Body of pancreas (tissue), 4 donors: Measurements from ENCODE around the gene ENPP6.

Experiments used
- POLR2A ChIP-seq, 3 donors: fragments of 450-650 bp; IDR thresholded peaks; one replicate each; pipeline ENCODE4 v1.6.1; 2016; ENCODE audit warnings: antibody characterized with exemption in 3 of 3, mild to moderate bottlenecking in 2 of 3
- TF ChIP-seq, protein P1 (sequence below), 7 experiments: fragments of 450-650 bp in 4 of 7; fragments of 200-600 bp in 3 of 7; sonication (generic) in 3 of 7; IDR thresholded peaks; one replicate each; pipeline ENCODE4 v1.5.1; 2016 to 2019; ENCODE audit warnings: antibody characterized with exemption in 7 of 7

DNA sequence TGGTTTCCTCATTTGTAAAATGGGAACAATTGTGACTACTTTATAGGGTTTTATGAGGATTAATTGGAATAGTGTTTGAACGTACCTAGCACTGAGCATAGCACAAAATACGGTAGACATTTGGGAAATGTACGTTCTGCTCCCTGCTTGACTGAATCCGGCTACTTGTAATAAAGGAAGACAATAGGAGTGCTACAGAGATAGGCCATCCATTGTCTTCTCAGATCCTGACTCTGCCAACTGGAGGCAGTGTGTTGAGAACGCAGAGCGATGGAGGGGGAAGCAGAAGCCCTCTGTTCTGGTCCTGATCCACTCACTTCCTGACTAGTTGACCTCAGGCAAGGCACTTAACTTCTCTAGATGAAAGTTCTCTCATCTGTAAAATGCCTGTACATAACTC, 26.4 kb downstream of the ENPP6 start:
- TF ChIP-seq, protein P1, sequence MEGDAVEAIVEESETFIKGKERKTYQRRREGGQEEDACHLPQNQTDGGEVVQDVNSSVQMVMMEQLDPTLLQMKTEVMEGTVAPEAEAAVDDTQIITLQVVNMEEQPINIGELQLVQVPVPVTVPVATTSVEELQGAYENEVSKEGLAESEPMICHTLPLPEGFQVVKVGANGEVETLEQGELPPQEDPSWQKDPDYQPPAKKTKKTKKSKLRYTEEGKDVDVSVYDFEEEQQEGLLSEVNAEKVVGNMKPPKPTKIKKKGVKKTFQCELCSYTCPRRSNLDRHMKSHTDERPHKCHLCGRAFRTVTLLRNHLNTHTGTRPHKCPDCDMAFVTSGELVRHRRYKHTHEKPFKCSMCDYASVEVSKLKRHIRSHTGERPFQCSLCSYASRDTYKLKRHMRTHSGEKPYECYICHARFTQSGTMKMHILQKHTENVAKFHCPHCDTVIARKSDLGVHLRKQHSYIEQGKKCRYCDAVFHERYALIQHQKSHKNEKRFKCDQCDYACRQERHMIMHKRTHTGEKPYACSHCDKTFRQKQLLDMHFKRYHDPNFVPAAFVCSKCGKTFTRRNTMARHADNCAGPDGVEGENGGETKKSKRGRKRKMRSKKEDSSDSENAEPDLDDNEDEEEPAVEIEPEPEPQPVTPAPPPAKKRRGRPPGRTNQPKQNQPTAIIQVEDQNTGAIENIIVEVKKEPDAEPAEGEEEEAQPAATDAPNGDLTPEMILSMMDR (IDR thresholded peaks at IDR 0.05): no peak
- TF ChIP-seq POLR2A (IDR thresholded peaks at IDR 0.05): no peak
